GM18511 (cell line): ENCODE results near the gene AP2A2.

Experiments used
- ATAC-seq: cut with Tn5 transposase; IDR thresholded peaks from one replicate; pipeline ENCODE4 v1.9.1; 2021; ENCODE audit warnings: mild to moderate bottlenecking, moderate library complexity; ENCODE audit not compliant: unreplicated experiment

The AP2A2 gene

DNA sequence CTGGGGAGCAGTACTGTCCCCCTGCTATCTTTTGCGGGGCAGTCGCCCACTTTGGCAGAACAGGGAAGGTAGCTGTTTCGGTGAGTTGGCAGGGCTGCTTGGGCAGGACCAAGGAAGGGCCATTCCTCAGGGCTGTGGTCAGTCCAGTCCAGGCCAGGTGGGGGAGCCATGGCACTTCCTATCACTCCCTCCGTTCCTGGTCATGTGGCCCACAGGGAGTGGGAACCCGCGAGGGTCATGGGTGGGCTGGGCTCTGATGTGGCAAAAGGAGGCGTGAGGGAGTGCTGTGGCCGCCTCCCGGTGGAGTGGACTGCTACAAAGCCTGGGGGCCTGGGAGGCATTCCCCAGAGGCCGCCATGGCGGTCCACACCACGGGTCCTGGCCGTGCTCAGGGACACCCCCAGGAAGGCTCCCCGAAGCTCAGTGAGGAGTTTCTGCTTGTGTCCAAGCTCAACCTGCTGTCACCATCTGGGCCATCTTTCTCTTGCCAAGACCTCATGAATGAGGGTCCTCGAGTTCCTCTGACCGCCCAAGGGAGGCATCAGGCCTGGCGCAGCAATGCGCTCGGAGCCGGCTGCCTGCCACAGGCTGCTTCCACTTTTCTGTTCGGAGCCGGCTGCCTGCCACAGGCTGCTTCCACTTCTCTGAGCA, 27.0 kb upstream of the AP2A2 start:
- ATAC-seq: no peak

- no peak for ATAC-seq
These were observed 25.9 kb upstream of the AP2A2 start for GRCh38 chr11:899724-900123.

GRCh38 chr11:900545-900944, 25.1 kb upstream of the AP2A2 start:
- ATAC-seq: no peak

DNA sequence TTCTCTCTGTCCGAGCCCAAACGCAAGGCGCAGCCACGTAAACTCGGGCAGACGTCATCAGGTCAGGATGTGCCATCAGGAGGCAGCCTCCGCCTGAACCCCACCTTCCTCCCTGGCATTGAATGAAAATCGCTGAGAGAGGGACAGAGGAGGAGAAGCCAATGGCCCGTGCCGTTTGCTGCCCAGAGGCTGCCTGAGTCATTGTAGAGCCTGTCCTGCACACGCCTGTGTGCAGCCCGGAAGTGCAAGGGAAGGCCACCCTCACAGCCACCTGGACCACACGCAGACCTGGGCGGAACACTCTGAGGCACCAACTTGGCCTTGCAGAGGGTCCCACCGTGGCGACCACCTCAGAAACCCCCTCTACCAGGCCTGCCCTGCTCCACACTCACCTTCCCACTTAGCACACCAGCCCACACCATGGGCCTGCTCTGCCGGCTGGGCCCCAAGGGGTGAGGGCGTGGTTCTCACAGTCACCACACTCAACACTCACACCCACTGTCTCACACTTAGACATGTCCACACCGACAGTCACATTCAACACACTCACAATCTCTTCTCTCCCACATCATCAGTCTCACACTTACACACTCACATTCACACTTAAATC, 24.1 kb upstream of the AP2A2 start:
- no peak for ATAC-seq

DNA sequence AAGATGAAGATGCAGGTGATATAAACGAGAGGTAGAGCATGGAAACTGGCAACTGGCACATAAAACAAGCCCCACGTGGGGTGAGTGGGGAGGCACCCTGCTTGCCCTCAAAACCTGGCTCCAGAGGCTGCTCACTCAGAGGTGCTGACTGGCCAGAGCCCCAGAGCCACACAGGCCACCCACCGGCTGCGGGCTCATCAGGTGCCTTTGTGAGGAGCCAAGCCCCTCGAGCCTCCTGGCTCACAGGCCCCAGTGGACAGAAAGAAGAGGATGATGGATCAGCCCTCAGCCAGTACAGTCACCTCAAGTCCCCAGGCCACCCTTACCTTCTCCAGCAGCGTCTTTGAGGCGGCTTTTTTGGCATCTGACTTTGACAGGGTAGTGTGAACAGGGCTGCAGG, 21.3 kb upstream of the AP2A2 start:
- ATAC-seq: no peak

DNA sequence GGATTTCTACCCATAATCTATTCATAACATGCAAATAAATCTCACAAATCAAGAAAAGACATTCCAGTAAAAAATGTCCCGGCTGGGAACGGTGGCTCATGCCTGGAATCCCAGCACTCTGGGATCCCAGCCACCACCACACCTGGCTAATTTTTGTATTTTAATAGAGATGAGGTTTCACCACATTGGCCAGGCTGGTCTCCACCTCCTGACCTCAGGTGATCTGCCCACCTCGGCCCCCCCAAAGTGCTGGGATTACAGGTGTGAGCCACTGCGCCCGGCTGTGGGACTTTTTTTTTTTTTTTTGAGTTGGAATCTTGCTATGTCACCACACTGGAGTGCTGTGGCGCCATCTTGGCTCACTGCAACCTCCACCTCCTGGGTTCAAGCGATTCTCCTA, 19.7 kb upstream of the AP2A2 start:
- ATAC-seq: no peak

DNA sequence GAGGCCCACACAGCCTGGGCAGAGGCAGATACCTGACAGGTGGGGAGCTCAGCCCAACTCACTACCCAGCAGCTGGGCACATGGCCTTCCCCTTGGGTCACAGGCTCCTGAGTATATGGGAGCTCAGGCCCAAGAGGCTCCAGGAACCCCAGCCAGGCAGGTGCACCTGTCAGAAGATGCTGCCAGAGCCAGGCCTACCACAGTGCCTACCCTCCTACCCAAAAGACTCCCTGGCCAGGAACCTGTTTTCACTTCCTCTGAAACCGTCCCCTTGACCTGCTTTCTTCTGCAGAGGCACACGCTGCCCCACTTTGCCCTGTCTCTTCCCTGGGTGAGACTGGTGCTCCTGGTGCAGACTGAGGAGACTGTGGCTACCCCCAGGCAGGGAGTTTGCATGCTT, 18.0 kb upstream of the AP2A2 start:
- ATAC-seq: no peak

DNA sequence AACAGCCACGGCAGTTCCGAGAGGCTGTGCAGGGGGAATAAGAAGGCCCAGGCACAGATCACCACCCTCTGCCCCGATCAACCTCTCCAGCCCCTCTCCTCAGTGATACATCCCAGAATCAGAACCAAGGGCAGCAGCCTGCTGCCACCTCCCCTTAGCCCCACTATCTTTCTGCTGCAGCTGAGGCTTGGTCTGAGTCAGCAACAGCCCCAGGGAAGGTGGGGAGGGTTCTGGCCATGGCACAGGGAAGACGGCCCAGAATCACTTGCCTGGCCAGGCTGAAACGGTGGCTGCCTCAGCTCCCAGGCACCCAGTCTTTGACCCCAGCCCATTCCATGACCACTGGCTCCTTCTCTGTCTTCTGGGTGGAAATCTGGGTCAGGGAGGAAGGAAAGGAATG, 17.4 kb upstream of the AP2A2 start:
- no peak for ATAC-seq

- ATAC-seq: no peak
These were observed 16.3 kb upstream of the AP2A2 start for GRCh38 chr11:909406-909805.

DNA sequence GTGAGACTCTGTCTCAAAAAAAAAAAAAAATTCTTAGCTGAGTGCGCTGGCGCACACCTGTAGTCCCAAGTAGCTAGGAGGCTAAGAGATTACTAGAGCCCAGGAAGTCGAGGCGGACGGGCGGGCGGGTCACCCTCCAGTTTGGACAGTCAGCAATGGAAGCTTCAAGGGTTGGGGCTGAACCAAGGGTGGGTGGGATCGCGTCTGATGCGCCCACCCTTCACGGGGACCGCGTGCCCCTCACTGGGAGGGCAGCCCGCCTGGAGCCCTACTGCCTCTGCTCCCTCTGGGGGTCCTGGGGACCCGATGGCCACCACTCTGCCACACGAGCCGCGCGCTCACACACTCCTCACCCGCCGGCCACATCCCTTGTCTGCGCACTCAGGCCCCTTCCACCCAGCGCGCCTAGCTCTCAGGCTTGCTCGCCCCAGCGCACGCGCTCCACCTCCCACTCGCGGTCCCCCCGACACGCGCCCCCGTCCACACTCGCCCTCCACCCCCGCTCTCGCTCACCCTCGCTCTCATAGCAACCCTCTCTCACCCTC, 15.6 kb upstream of the AP2A2 start:
- no peak for ATAC-seq

DNA sequence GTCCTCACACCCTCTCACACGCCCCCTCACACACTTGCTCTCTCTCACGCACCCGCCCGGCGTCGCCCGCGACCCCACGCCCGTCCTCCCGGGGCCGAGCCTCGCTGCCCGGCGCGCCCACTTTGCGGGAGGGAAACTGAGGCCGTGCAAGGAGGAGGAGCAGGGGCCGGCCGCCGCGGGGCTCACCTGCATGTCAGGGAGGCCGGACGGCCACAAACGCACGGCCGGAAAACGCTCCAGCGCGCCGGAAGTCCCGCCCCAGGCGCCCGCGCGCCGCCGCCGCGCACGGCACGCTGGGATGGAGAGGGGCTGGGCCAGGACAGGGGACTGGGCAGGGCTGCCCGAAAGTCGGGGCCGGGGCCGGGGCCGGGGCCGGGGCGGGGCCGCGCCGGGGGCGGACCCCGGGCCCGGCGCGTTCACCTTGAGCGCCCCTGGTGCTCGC, 15.1 kb upstream of the AP2A2 start, which contains the start of gene CHID1:
Gene CHID1 (minus strand): TSS at position 222 of the 442 bp plus-strand sequence. CDS start 5,994 bp downstream, outside the sequence.
- peak; percentile 91 for ATAC-seq

- peak; percentile 48 for ATAC-seq
These were observed 14.4 kb upstream of the AP2A2 start for GRCh38 chr11:911031-911889.

GRCh38 chr11:911890-912219, 13.8 kb upstream of the AP2A2 start:
- ATAC-seq: no peak

DNA sequence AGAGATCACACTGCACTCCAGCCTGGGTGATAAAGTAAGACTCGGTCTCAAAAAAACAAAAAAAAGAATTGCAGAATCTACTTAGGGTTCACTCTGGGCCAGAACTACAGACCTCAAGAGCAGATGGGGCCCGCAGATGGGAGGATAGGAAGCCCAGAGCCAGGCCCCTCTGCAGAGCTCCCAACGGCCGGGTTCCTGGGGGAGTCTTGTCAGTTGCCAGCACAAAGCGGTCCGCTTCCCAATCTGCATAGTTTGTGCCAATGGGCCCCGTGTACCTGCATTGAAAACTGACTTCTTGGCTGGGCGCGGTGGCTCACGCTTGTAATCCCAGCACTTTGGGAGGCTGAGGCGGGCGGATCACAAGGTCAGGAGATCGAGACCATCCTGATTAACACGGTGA, 13.4 kb upstream of the AP2A2 start:
- no peak for ATAC-seq

GRCh38 chr11:913043-913442, 12.6 kb upstream of the AP2A2 start:
- ATAC-seq: no peak

DNA sequence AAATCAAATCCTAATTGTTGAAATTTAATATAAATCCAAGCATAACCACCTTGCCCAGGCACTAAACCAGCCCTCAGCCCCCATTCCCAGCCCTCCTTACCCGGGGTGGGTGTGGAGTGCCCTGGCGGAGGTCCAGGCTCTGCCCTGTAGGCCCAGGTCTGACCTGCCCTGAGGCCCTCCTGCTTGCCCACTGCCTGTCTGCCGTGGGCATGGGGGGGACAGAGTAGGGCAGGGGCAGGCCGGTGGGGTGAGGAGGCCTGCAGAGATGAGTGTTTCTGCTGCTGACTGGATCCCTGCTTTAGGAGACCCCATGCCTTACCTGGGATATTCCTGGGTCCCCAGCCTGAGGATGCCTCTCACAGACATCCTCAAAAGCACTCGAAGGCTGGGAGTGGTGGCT, 11.5 kb upstream of the AP2A2 start:
- ATAC-seq: no peak

DNA sequence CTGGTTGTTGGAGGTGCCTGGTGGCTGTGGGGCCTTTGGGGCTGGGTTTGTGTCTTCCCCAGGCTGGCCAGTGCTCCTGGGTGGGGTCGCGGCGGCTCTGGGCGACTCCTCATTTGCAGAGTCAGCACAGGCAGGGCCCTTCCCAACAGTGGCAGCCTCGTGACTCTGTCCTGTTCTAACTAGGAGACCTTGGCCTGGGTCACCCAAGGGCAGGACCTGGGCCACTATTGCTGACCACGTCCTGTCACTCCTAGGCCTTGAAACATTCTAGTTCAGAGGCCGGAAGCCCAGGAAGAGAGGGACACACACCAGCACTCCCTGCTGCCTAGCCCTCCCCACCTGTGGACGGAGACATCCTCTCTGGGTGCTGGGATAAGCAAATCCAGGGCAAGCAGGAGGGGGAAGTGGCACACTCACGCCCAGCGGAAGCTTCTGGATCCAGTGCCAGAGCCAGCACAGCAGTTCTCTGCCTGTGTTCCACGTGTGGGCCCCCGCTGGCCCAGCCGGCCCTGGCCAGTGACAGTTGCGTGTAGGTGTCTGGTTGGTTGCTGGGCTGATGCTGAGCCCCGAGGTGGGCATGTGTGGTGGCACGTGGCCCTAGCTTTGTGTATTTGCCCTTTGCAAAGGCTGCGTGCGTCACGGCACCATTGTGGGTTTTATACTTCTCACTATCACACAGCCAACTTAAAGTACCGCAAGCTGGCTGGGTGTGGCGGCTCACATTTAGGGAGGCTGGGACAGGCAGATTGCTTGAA, 10.7 kb upstream of the AP2A2 start:
- ATAC-seq: no peak

DNA sequence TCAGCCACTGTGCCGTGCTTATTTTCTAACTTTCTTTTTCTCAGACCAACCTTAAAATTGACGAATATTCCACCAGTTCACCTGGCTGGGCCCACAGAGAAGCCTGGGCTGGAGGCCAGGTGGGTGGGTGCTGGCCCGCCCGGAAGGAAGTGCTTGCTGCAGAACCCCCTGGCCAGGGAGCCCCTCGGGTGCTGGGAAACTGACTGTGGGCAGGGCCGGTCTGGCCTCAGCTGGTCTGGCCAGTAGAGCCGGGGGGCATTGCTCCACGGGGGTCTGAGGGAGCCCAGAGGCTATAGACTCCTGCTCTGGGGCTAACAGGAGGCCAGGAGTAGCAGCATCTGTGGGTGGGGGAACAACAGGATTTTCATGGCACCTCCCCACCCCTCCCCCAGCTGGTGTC, 8.2 kb upstream of the AP2A2 start:
- ATAC-seq: no peak

DNA sequence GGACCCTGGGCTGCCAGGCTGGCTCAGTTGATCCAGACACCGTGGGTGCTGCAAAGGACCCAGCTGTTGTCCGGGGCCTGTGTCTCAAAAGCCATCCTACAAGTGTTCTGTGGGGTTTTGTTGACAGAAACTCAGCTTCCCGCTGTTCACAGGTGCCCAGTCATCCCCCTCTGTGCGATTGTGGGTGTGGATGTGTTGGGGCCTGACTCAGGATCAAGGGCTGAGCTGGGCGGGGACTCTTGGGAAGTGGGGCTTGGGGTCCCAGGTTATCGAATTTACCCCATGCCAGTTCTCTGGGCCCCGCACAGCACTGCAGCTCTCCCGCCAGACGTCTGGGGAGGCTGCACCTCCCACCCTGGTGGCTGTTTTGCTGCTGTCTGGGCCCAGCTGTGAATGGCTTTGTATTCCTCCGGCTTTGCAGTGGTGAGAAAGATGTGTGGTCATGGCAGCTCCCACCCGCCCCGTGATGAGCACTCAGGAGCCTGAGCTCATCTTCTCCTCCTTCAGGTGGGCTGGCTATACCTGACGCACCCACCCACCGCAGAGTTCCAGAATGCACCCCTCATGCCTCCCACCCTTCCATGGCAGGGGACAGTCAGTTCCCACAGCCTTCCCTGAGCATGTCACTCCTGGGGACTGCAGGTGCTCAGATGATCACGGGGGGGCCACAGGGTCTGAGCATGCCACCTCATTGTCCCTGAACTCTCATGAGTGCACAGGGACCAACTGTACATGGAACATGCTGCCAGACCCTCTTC, 3.6 kb upstream of the AP2A2 start:
- ATAC-seq: no peak

DNA sequence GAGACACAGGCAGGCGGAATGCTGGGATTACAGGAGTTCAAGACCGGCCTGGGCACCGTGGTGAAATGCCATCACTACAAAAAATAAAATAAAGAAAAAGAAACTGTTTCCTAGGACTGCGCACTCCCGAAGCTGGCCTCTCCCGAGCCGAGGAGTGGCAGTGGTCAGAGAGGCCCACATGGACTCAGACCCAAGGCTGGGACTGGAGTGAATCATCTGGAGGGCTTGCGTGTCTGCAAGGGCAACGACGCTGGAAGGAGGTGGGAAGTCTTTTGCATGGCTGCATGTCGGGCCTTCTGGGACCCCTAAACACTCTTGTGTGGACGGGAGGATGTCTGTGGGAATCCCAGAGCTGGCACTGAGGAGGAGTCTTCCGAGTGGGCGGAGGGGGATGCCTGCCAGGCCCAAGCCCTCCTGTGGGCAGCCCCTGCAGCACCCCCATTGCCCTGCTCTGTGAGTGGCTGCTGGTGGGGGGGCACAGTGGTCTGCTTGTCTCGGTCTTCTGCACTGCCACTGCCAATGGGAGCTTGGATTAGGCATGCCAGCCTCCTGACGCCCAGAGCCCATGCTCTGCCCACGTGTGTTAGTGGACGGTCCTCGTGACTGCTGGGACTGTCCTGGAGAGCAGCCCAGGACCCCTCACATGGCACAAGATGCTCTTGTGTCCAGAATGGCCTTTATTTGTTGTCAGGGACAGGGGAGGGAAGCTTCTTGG, 1.8 kb upstream of the AP2A2 start:
- no peak for ATAC-seq
